Naive thymus-derived CD4-positive, alpha-beta T cell (primary cell): Measurements from ENCODE around the gene BCAN. TPM values are rescaled to one million over a fixed set of nuclear protein-coding genes. Genes with fewer than 3 reads are reported as not detected.

ENCODE experiments used
- ATAC-seq: fragments of 150-1000 bp; cut with Tn5 transposase; 2 replicates; pipeline ENCODE4 v1.10.0; 2021; ENCODE audit warnings: mild to moderate bottlenecking, moderate library complexity
- CTCF ChIA-PET: fragments of 350-600 bp; sonication (Branson Sonifier 250); formaldehyde crosslinking; loops from one replicate; lab custom pipeline; 2021; ENCODE audit warnings: antibody characterized with exemption; lab: Charles Lee
- POLR2A ChIA-PET: fragments of 350-600 bp; sonication (Branson Sonifier 250); formaldehyde crosslinking; loops from one replicate; lab custom pipeline; 2021; ENCODE audit warnings: antibody characterized with exemption, inconsistent platforms; lab: Charles Lee
- DNase-seq, 9 donors: peaks; one replicate each; pipeline versions ENCODE4 v3.0.0 to v3.0.0-alpha.2; 2020 to 2022; ENCODE audit warnings: mixed read lengths in 1 of 9
- H3K27ac ChIP-seq: one replicate; pipeline ENCODE4 v1.7.0; 2013; ENCODE audit warnings: mild to moderate bottlenecking, low read depth, low read length, moderate library complexity
- H3K27me3 ChIP-seq, 2 donors: one replicate each; pipeline ENCODE4 v1.7.0; 2013; ENCODE audit warnings: low read length in 2 of 2, mild to moderate bottlenecking in 2 of 2, moderate library complexity in 2 of 2; ENCODE audit not compliant: control insufficient read depth in 2 of 2, insufficient read depth in 2 of 2
- H3K36me3 ChIP-seq, 3 experiments: 1 replicate in 2 of 3; 2 replicates in 1 of 3; pipeline ENCODE4 v1.7.0; 2013; ENCODE audit warnings: low read length in 3 of 3, mild to moderate bottlenecking in 3 of 3, moderate library complexity in 1 of 3; ENCODE audit not compliant: insufficient read depth in 3 of 3, control insufficient read depth in 2 of 3
- H3K4me1 ChIP-seq, 2 donors: one replicate each; pipeline ENCODE4 v1.7.0; 2013; ENCODE audit warnings: low read length in 2 of 2, mild to moderate bottlenecking in 2 of 2, moderate library complexity in 1 of 2; ENCODE audit not compliant: control insufficient read depth in 2 of 2, insufficient read depth in 2 of 2
- H3K4me3 ChIP-seq: 2 replicates; pipeline ENCODE4 v1.7.0; 2013; ENCODE audit warnings: mild to moderate bottlenecking, low read length
- H3K9me3 ChIP-seq, 3 experiments: 1 replicate in 2 of 3; 2 replicates in 1 of 3; pipeline ENCODE4 v1.7.0; 2013; ENCODE audit warnings: low read length in 3 of 3; ENCODE audit not compliant: control insufficient read depth in 2 of 3
- H3K27ac Mint-ChIP-seq, 9 donors: one replicate each; pipeline ENCODE4 v1.8.0; 2020 to 2022; ENCODE audit warnings: mixed read lengths in 9 of 9, mild to moderate bottlenecking in 8 of 9, moderate library complexity in 5 of 9, inconsistent platforms in 2 of 9
- H3K27me3 Mint-ChIP-seq, 5 donors: one replicate each; pipeline ENCODE4 v1.8.0; 2021 to 2022; ENCODE audit warnings: mixed read lengths in 5 of 5, mild to moderate bottlenecking in 1 of 5
- H3K36me3 Mint-ChIP-seq, 5 donors: one replicate each; pipeline ENCODE4 v1.8.0; 2020 to 2022; ENCODE audit warnings: mixed read lengths in 5 of 5, mild to moderate bottlenecking in 3 of 5, inconsistent platforms in 1 of 5
- H3K4me1 Mint-ChIP-seq, 7 donors: one replicate each; pipeline ENCODE4 v1.8.0; 2020 to 2022; ENCODE audit warnings: mixed read lengths in 7 of 7, mild to moderate bottlenecking in 3 of 7, inconsistent platforms in 1 of 7
- H3K4me3 Mint-ChIP-seq, 10 donors: one replicate each; pipeline ENCODE4 v1.8.0; 2020 to 2022; ENCODE audit warnings: mild to moderate bottlenecking in 10 of 10, mixed read lengths in 10 of 10, moderate library complexity in 6 of 10, inconsistent platforms in 2 of 10
- H3K9me3 Mint-ChIP-seq, 11 donors: one replicate each; pipeline ENCODE4 v1.8.0; 2020 to 2022; ENCODE audit warnings: mixed read lengths in 11 of 11, mild to moderate bottlenecking in 4 of 11, inconsistent platforms in 1 of 11, moderate library complexity in 1 of 11
- intact Hi-C, 2 donors: fragments of 100-400 bp; cut with micrococcal nuclease; formaldehyde crosslinking; loops; one replicate each; pipeline ENCODE4 v1.15.1; 2023
- polyA plus RNA-seq, 2 donors: library from polyadenylated mRNA; unstranded; fragments of 300-500 nt; fragmentation: Illumina TruSeq; gene quantifications; one replicate each; pipeline ENCODE4 v1.2.3, GENCODE V29; 2021
- total RNA-seq, 6 experiments: library from RNA in 5 of 6; stranded (reverse) in 5 of 6; gene quantifications; 1 replicate in 5 of 6; 2 replicates in 1 of 6; pipeline ENCODE4 v1.2.3 and lab custom pipeline; 2021 to 2026

The BCAN gene
- total and polyA plus RNA-seq, 7 experiments from 2014 or later: not detected

GRCh38 chr1:156704930-156705320 is 63.0 kb downstream of the BCAN start:
- CTCF ChIA-PET: interaction anchor here (2.6 to 11.9 kb wide), 3 partner anchors 11 to 21 kb away, joined by 11 to 93 read pairs (median 37); no protein-coding TSS in a partner anchor

GRCh38 chr1:156705321-156705917 is 63.5 kb downstream of the BCAN start, which contains the start of gene CRABP2:
Gene CRABP2, minus strand, starts transcription at chr1:156705583. Its CDS starts 137 bp downstream, at chr1:156705446.
- CTCF ChIA-PET: interaction anchor here (0.5 to 11.9 kb wide), 8 partner anchors 10 to 46 kb away, joined by 3 to 93 read pairs (median 7); no protein-coding TSS in a partner anchor
- Histone ChIP-seq H3K36me3 (no peaks in the 10 kb centered on the region), H3K4me3 (peak within 1 kb of the TSS; percentile 81), H3K4me1 (peaks cover 23 to 27% of the 10 kb centered on the region in 2 donors), H3K27ac (peak within 1 kb of the TSS; percentile 71), H3K9me3 (no peaks in the 10 kb centered on the region), H3K27me3 (peaks cover 3 to 4% of the 10 kb centered on the region in 2 donors)
- no peaks in the 10 kb centered on the region for H3K36me3 Mint-ChIP-seq
- ATAC-seq (peak; percentile 55), DNase-seq (peak in 2 of 9 donors; percentile 14 to 32)
- intact Hi-C loops: loop anchor here in 1 of 2 donors (5.0 kb wide), 1 partner anchor 78 kb away; no protein-coding TSS in a partner anchor
- H3K4me3 Mint-ChIP-seq: peak within 1 kb of the TSS; percentile 88 to 95 (median 92)
- POLR2A ChIA-PET: interaction anchor here (0.8 to 2.4 kb wide), 5 partner anchors 16 to 248 kb away, joined by 3 to 13 read pairs (median 4); partner anchors contain the start of gene MRPL24
- H3K27ac Mint-ChIP-seq: peak within 1 kb of the TSS; percentile 46 to 94 (median 92)
- H3K27me3 Mint-ChIP-seq: peaks cover 8 to 44% (median 26%) of the 10 kb centered on the region in 5 donors
- no peaks in the 10 kb centered on the region for H3K9me3 Mint-ChIP-seq
- peaks cover 11 to 37% (median 24%) of the 10 kb centered on the region in 7 donors for H3K4me1 Mint-ChIP-seq

More at GRCh38 chr1:156704930-156705320, 63.0 kb downstream of the BCAN start:
- Histone ChIP-seq H3K4me3 (peak overlapping the region; percentile 81), H3K36me3 (no peaks in the 10 kb centered on the region), H3K4me1 (peaks cover 23 to 27% of the 10 kb centered on the region in 2 donors), H3K27ac (peak overlapping the region; percentile 71), H3K9me3 (no peaks in the 10 kb centered on the region), H3K27me3 (peaks cover 3 to 4% of the 10 kb centered on the region in 2 donors)
- Mint-ChIP-seq H3K4me3 (peak overlapping the region; percentile 23 to 95 (median 92)), H3K9me3 (no peaks in the 10 kb centered on the region), H3K27ac (peak overlapping the region in 1 of 9 donors; percentile 47), H3K36me3 (no peaks in the 10 kb centered on the region), H3K27me3 (peaks cover 8 to 44% (median 26%) of the 10 kb centered on the region in 5 donors), H3K4me1 (peaks cover 11 to 37% (median 24%) of the 10 kb centered on the region in 7 donors)
- POLR2A ChIA-PET: interaction anchor here (1.0 to 2.2 kb wide), 2 partner anchors 22 to 36 kb away, joined by 3 to 7 read pairs; partner anchors contain the start of gene MRPL24
- intact Hi-C loops: loop anchor here in 1 of 2 donors (5.0 kb wide), 1 partner anchor 78 kb away; no protein-coding TSS in a partner anchor
- ATAC-seq (no peak), DNase-seq (peak in 1 of 9 donors; percentile 32)

- H3K9me3 Mint-ChIP-seq: no peaks in the 10 kb centered on the region
- Histone ChIP-seq H3K4me3 (peak overlapping the region; percentile 81), H3K4me1 (peaks cover 23 to 27% of the 10 kb centered on the region in 2 donors), H3K9me3 (no peaks in the 10 kb centered on the region), H3K27ac (peak overlapping the region; percentile 71), H3K36me3 (no peaks in the 10 kb centered on the region), H3K27me3 (peaks cover 3 to 4% of the 10 kb centered on the region in 2 donors)
- ATAC-seq (peak; percentile 82), DNase-seq (peak; percentile 59 to 79 (median 68))
- no peaks in the 10 kb centered on the region for H3K36me3 Mint-ChIP-seq
- H3K27me3 Mint-ChIP-seq: peaks cover 8 to 44% (median 24%) of the 10 kb centered on the region in 5 donors
- peaks cover 11 to 37% (median 21%) of the 10 kb centered on the region in 7 donors for H3K4me1 Mint-ChIP-seq
- H3K27ac Mint-ChIP-seq: peak overlapping the region; percentile 46 to 94 (median 92)
- CTCF ChIA-PET: interaction anchor here (0.5 to 11.9 kb wide), 13 partner anchors 10 to 98 kb away, joined by 3 to 93 read pairs (median 5); partner anchors contain the start of gene MRPL24
- H3K4me3 Mint-ChIP-seq: peak overlapping the region; percentile 88 to 95 (median 92)
- POLR2A ChIA-PET: interaction anchor here (0.6 to 2.4 kb wide), 8 partner anchors 16 to 249 kb away, joined by 3 to 13 read pairs (median 4); partner anchors contain the start of genes ISG20L2, MRPL24 and NAXE
- intact Hi-C loops: loop anchor here (1.0 to 5.0 kb wide), 7 partner anchors 17 to 80 kb away; partner anchors contain the start of genes HDGF (in 1 of the 2), ISG20L2 (in 1 of the 2) and METTL25B (in 1 of the 2)
These were observed 64.2 kb downstream of the BCAN start for GRCh38 chr1:156705918-156706656.

- H3K4me3 ChIP-seq: peak overlapping the region; percentile 81
- Mint-ChIP-seq H3K36me3 (no peaks in the 10 kb centered on the region), H3K9me3 (no peaks in the 10 kb centered on the region), H3K27me3 (peaks cover 8 to 41% (median 18%) of the 10 kb centered on the region in 5 donors), H3K4me3 (peak overlapping the region; percentile 88 to 95 (median 92)), H3K27ac (peak overlapping the region in 8 of 9 donors; percentile 85 to 94 (median 92)), H3K4me1 (peaks cover 11 to 37% (median 21%) of the 10 kb centered on the region in 7 donors)
- ChIA-PET POLR2A (interaction anchor here (0.6 to 2.4 kb wide), 8 partner anchors 17 to 250 kb away, joined by 3 to 13 read pairs (median 6); partner anchors contain the start of genes ISG20L2, MRPL24 and NAXE), CTCF (interaction anchor here (0.5 to 11.9 kb wide), 12 partner anchors 9 to 99 kb away, joined by 3 to 93 read pairs (median 6); partner anchors contain the start of gene MRPL24)
- H3K9me3 ChIP-seq: no peaks in the 10 kb centered on the region
- DNase-seq (peak in 1 of 9 donors; percentile 42), ATAC-seq (peak; percentile 15)
- H3K36me3 ChIP-seq: no peaks in the 10 kb centered on the region
- peak overlapping the region; percentile 71 for H3K27ac ChIP-seq
- peaks cover 3 to 4% of the 10 kb centered on the region in 2 donors for H3K27me3 ChIP-seq
- H3K4me1 ChIP-seq: peaks cover 23 to 27% of the 10 kb centered on the region in 2 donors
- intact Hi-C loops: loop anchor here (1.0 to 5.0 kb wide), 7 partner anchors 18 to 81 kb away; partner anchors contain the start of genes HDGF (in 1 of the 2), ISG20L2 (in 1 of the 2) and METTL25B (in 1 of the 2)
These were observed 64.9 kb downstream of the BCAN start for GRCh38 chr1:156706657-156707416.

GRCh38 chr1:156707417-156708217 is 65.7 kb downstream of the BCAN start:
- peaks cover 3 to 4% of the 10 kb centered on the region in 2 donors for H3K27me3 ChIP-seq
- peaks cover 23 to 27% of the 10 kb centered on the region in 2 donors for H3K4me1 ChIP-seq
- H3K36me3 ChIP-seq: no peaks in the 10 kb centered on the region
- H3K4me3 Mint-ChIP-seq: peak overlapping the region in 9 of 10 donors; percentile 73 to 95 (median 93)
- no peaks in the 10 kb centered on the region for H3K9me3 Mint-ChIP-seq
- CTCF ChIA-PET: interaction anchor here (1.0 to 11.9 kb wide), 8 partner anchors 8 to 34 kb away, joined by 3 to 93 read pairs (median 6); partner anchors contain the start of gene MRPL24
- POLR2A ChIA-PET: interaction anchor here (0.6 to 2.4 kb wide), 6 partner anchors 18 to 206 kb away, joined by 3 to 13 read pairs (median 5); partner anchors contain the start of gene ISG20L2
- no peak overlapping the region for H3K4me3 ChIP-seq
- no peak overlapping the region for H3K27ac ChIP-seq
- intact Hi-C loops: loop anchor here in 1 of 2 donors (2.0 to 5.0 kb wide), 2 partner anchors 19 to 80 kb away; no protein-coding TSS in a partner anchor
- H3K27me3 Mint-ChIP-seq: peaks cover 8 to 41% (median 18%) of the 10 kb centered on the region in 5 donors
- H3K27ac Mint-ChIP-seq: peak overlapping the region in 8 of 9 donors; percentile 41 to 94 (median 86)
- DNase-seq (no peak), ATAC-seq (no peak)
- H3K36me3 Mint-ChIP-seq: no peaks in the 10 kb centered on the region
- H3K4me1 Mint-ChIP-seq: peaks cover 11 to 37% (median 21%) of the 10 kb centered on the region in 7 donors
- no peaks in the 10 kb centered on the region for H3K9me3 ChIP-seq
